H9 (cell line): ENCODE data around the gene CCL8. TPM values are rescaled to one million over a fixed set of nuclear protein-coding genes. Genes with fewer than 3 reads are reported as not detected.

Experiments used
- DNase-seq: peaks from one replicate; pipeline ENCODE4 v3.0.0-alpha.2; 2017
- H2AFZ ChIP-seq: one replicate; pipeline ENCODE4 v1.6.1; 2013; ENCODE audit warnings: mild to moderate bottlenecking, low read length, control low read depth, moderate library complexity
- H2AK5ac ChIP-seq: 2 replicates; pipeline ENCODE4 v1.6.1; 2013; ENCODE audit warnings: low read length, control low read depth, mixed read lengths; ENCODE audit not compliant: insufficient read length
- H2BK120ac ChIP-seq: one replicate; pipeline ENCODE4 v1.6.1; 2013; ENCODE audit warnings: low read depth, mild to moderate bottlenecking, low read length, control low read depth, inconsistent platforms; ENCODE audit not compliant: poor library complexity, severe bottlenecking
- H2BK12ac ChIP-seq: 2 replicates; pipeline ENCODE4 v1.6.1; 2013; ENCODE audit warnings: low read length, control low read depth, mixed read lengths, low read depth; ENCODE audit not compliant: insufficient read length
- H2BK15ac ChIP-seq: 2 replicates; pipeline ENCODE4 v1.6.1; 2013; ENCODE audit warnings: low read depth, low read length, control low read depth
- H2BK20ac ChIP-seq: one replicate; pipeline ENCODE4 v1.6.1; 2013; ENCODE audit warnings: low read depth, mild to moderate bottlenecking, low read length, control low read depth, inconsistent platforms; ENCODE audit not compliant: poor library complexity, severe bottlenecking
- H2BK5ac ChIP-seq: 2 replicates; pipeline ENCODE4 v1.6.1; 2013; ENCODE audit warnings: low read length, control low read depth, mixed read lengths; ENCODE audit not compliant: insufficient read length
- H3K14ac ChIP-seq: 2 replicates; pipeline ENCODE4 v1.6.1; 2013; ENCODE audit warnings: low read length, control low read depth; ENCODE audit not compliant: insufficient read depth
- H3K18ac ChIP-seq: 2 replicates; pipeline ENCODE4 v1.6.1; 2013; ENCODE audit warnings: low read depth, mild to moderate bottlenecking, mixed read lengths, low read length, control low read depth; ENCODE audit not compliant: insufficient read length
- H3K23ac ChIP-seq: 2 replicates; pipeline ENCODE4 v1.6.1; 2013; ENCODE audit warnings: low read length, control low read depth, mixed read lengths, low read depth; ENCODE audit not compliant: insufficient read length
- H3K23me2 ChIP-seq: 2 replicates; pipeline ENCODE4 v1.6.1; 2013; ENCODE audit warnings: low read depth, mild to moderate bottlenecking, mixed read lengths, low read length, control low read depth; ENCODE audit not compliant: insufficient read length, poor library complexity, severe bottlenecking
- H3K27ac ChIP-seq: 2 replicates; pipeline ENCODE4 v1.5.1; 2013; ENCODE audit warnings: low read length, control low read depth, mixed read lengths, low read depth; ENCODE audit not compliant: insufficient read length
- H3K27me3 ChIP-seq: 2 replicates; pipeline ENCODE4 v1.6.1; 2013; ENCODE audit warnings: low read length, control low read depth, inconsistent platforms; ENCODE audit not compliant: insufficient read depth
- H3K4ac ChIP-seq: 2 replicates; pipeline ENCODE4 v1.6.1; 2013; ENCODE audit warnings: low read depth, mild to moderate bottlenecking, control low read depth, inconsistent platforms, low read length, moderate library complexity
- H3K4me1 ChIP-seq: 2 replicates; pipeline ENCODE4 v1.6.1; 2013; ENCODE audit warnings: low read length, control low read depth, inconsistent platforms; ENCODE audit not compliant: insufficient read depth
- H3K4me2 ChIP-seq: 2 replicates; pipeline ENCODE4 v1.6.1; 2013; ENCODE audit warnings: low read length, control low read depth, mixed read lengths; ENCODE audit not compliant: insufficient read length, insufficient read depth
- H3K56ac ChIP-seq: 2 replicates; pipeline ENCODE4 v1.6.1; 2013; ENCODE audit warnings: low read depth, mild to moderate bottlenecking, mixed read lengths, low read length, control low read depth; ENCODE audit not compliant: insufficient read length
- H3K79me1 ChIP-seq: 2 replicates; pipeline ENCODE4 v1.6.1; 2013; ENCODE audit warnings: low read depth, mild to moderate bottlenecking, moderate library complexity, low read length, control low read depth, inconsistent platforms; ENCODE audit not compliant: insufficient read depth, poor library complexity, severe bottlenecking
- H3K79me2 ChIP-seq: 2 replicates; pipeline ENCODE4 v1.6.1; 2013; ENCODE audit warnings: low read length, control low read depth, inconsistent platforms; ENCODE audit not compliant: insufficient read depth
- H3K9ac ChIP-seq: 2 replicates; pipeline ENCODE4 v1.6.1; 2013; ENCODE audit warnings: low read length, control low read depth, mixed read lengths; ENCODE audit not compliant: insufficient read length; ENCODE audit errors: extremely low read depth
- H3K9me3 ChIP-seq: one replicate; pipeline ENCODE4 v1.6.1; 2013; ENCODE audit warnings: low read depth, low read length, inconsistent platforms; ENCODE audit not compliant: control insufficient read depth
- H3T11ph ChIP-seq: one replicate; pipeline ENCODE4 v1.6.1; 2013; ENCODE audit warnings: mild to moderate bottlenecking, low read length, control low read depth, inconsistent platforms
- H4K20me1 ChIP-seq: one replicate; pipeline ENCODE4 v1.6.1; 2013; ENCODE audit not compliant: control insufficient read depth, insufficient read length, insufficient read depth
- H4K5ac ChIP-seq: 2 replicates; pipeline ENCODE4 v1.6.1; 2013; ENCODE audit warnings: low read depth, mild to moderate bottlenecking, mixed read lengths, low read length, control low read depth; ENCODE audit not compliant: insufficient read length
- H4K8ac ChIP-seq: replicated peaks from 2 replicates; pipeline ENCODE4 v1.6.1; 2013; ENCODE audit warnings: low read length, control low read depth, mixed read lengths, low read depth; ENCODE audit not compliant: insufficient read length
- H4K91ac ChIP-seq: 2 replicates; pipeline ENCODE4 v1.6.1; 2013; ENCODE audit warnings: low read depth, mild to moderate bottlenecking, moderate library complexity, mixed read lengths, low read length, control low read depth; ENCODE audit not compliant: insufficient read length
- H3K27ac Mint-ChIP-seq, 3 experiments: 2 replicates in 2 of 3; 3 replicates in 1 of 3; pipeline ENCODE4 v1.8.0; 2020 to 2021; ENCODE audit warnings: mixed read lengths in 3 of 3, mild to moderate bottlenecking in 1 of 3, moderate library complexity in 1 of 3
- H3K27me3 Mint-ChIP-seq: 2 replicates; pipeline ENCODE4 v1.8.0; 2021; ENCODE audit warnings: low read depth, mild to moderate bottlenecking, moderate library complexity, mixed read lengths
- H3K36me3 Mint-ChIP-seq, 3 experiments: 2 replicates in 2 of 3; 3 replicates in 1 of 3; pipeline ENCODE4 v1.8.0; 2020 to 2021; ENCODE audit warnings: low read depth in 3 of 3, mixed read lengths in 3 of 3; ENCODE audit not compliant: insufficient read depth in 1 of 3
- H3K4me1 Mint-ChIP-seq, 2 experiments: 2 replicates each; pipeline ENCODE4 v1.8.0; 2020; ENCODE audit warnings: mixed read lengths in 2 of 2
- H3K4me3 Mint-ChIP-seq, 2 experiments: 2 replicates in 1 of 2; 3 replicates in 1 of 2; pipeline ENCODE4 v1.8.0; 2020 to 2021; ENCODE audit warnings: mild to moderate bottlenecking in 2 of 2, mixed read lengths in 2 of 2, moderate library complexity in 1 of 2
- H3K9me3 Mint-ChIP-seq, 2 experiments: 2 replicates in 1 of 2; 3 replicates in 1 of 2; pipeline ENCODE4 v1.8.0; 2020; ENCODE audit warnings: mild to moderate bottlenecking in 2 of 2, mixed read lengths in 2 of 2, moderate library complexity in 1 of 2
- total RNA-seq: library from RNA; stranded (reverse); gene quantifications from 2 replicates; pipeline ENCODE4 v1.2.1, GENCODE V29; 2021
- TF ChIP-seq, protein P1 (sequence below): fragments of 200-600 bp; sonication (generic); conservative IDR thresholded peaks from 3 replicates; pipeline ENCODE4 v1.8.0; 2021; ENCODE audit warnings: antibody characterized with exemption, mild to moderate bottlenecking

Gene CCL8
- total RNA-seq, 1 experiment from 2014 or later: not detected

DNA sequence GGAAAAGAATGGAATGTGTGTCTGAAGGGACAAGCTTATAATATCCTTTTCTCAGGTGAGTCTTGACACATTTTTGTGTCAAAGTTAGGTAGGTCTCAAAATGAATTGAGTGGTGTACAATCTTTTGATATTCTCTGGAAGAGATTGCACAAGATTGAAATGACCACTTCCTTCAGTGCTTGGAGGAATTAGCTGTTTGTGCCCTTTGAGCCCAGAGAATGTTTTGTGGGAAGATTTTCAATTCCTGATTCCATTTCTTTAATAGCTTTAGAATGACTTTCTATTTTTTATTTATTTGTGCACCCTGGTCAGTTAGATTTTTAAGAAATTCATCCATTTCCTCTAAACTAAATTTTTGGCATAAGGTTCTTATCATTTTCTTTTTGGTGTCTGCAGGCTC lies 35.4 kb downstream of the CCL8 start:
- H3K4me1 ChIP-seq: no peaks in the 10 kb centered on the region
- Mint-ChIP-seq H3K27me3 (peaks cover 9% of the 10 kb centered on the region), H3K9me3 (peaks cover 6 to 7% of the 10 kb centered on the region in 2 experiments; a peak in 4 of 5 replicates), H3K27ac (no peak overlapping the region), H3K36me3 (no peaks in the 10 kb centered on the region; a peak in 1 of 7 replicates), H3K4me1 (peaks cover under 1 to 11% of the 10 kb centered on the region in 2 experiments), H3K4me3 (no peak overlapping the region)
- H3K4me2 ChIP-seq: no peak overlapping the region
- H3K23me2 ChIP-seq: no peaks in the 10 kb centered on the region
- no peak overlapping the region for H3K4ac ChIP-seq
- no peak overlapping the region for H3K23ac ChIP-seq
- H3K27me3 ChIP-seq: no peaks in the 10 kb centered on the region
- H4K20me1 ChIP-seq: no peaks in the 10 kb centered on the region
- H3K27ac ChIP-seq: no peak overlapping the region
- no peak overlapping the region for H2BK20ac ChIP-seq
- H4K91ac ChIP-seq: no peak overlapping the region
- no peak overlapping the region for H3K18ac ChIP-seq
- no peaks in the 10 kb centered on the region for H3K9me3 ChIP-seq
- no peak overlapping the region for H2BK12ac ChIP-seq
- no peak overlapping the region for H2BK5ac ChIP-seq
- H3K14ac ChIP-seq: no peak overlapping the region
- H2BK15ac ChIP-seq: no peak overlapping the region
- no peaks in the 10 kb centered on the region for H3K79me1 ChIP-seq
- H3K79me2 ChIP-seq: no peaks in the 10 kb centered on the region
- TF ChIP-seq, protein P1, sequence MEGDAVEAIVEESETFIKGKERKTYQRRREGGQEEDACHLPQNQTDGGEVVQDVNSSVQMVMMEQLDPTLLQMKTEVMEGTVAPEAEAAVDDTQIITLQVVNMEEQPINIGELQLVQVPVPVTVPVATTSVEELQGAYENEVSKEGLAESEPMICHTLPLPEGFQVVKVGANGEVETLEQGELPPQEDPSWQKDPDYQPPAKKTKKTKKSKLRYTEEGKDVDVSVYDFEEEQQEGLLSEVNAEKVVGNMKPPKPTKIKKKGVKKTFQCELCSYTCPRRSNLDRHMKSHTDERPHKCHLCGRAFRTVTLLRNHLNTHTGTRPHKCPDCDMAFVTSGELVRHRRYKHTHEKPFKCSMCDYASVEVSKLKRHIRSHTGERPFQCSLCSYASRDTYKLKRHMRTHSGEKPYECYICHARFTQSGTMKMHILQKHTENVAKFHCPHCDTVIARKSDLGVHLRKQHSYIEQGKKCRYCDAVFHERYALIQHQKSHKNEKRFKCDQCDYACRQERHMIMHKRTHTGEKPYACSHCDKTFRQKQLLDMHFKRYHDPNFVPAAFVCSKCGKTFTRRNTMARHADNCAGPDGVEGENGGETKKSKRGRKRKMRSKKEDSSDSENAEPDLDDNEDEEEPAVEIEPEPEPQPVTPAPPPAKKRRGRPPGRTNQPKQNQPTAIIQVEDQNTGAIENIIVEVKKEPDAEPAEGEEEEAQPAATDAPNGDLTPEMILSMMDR: no peak
- no peak overlapping the region for H4K8ac ChIP-seq
- H2AFZ ChIP-seq: no peak overlapping the region
- H2AK5ac ChIP-seq: no peak overlapping the region
- no peak overlapping the region for H4K5ac ChIP-seq
- no peak overlapping the region for H3K56ac ChIP-seq
- H3T11ph ChIP-seq: no peak overlapping the region
- no peak overlapping the region for H2BK120ac ChIP-seq
- H3K9ac ChIP-seq: no peak overlapping the region
- DNase-seq: no peak
